ENCODE data around the gene AP3M1.

The AP3M1 gene

DNA sequence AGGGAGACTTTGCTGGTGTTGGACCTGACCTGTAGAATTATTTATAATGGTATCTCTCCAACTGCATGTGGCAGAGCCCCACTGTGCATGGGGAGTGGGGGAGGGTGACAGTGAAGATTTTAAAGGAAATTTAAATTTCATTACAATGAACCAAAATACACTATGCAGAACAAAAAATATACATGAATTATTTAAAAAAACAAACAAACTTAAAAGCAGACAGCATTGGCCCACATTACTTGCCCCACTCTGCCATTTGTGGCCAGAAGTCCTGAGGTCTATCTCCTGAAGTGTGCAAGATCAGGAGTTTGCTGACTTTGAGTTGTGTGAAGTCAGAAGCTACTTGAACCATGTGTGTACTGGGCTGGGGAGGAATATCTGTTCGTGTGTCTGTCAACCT, 40.5 kb downstream of the AP3M1 start:
- DNase-seq = no peak

DNA sequence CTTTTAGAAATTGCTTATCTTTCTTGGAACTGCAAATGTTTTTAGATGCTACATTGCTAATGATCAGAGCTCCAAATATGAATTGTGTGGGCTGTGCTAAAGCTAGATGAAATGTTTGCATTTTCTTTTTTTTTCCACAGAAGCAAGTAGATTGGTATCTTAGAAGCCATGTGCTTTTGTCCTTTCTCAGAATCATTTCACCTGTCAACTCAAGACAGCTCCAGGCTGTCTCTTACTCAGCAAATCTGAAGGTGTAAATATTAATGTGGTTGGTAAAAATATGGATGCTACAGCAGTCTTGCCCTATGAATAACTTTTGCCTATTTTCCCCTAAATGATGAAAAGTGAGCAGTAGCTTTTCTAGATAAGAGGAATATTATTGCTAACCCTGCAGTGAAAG, 41.2 kb downstream of the AP3M1 start:
- DNase-seq = no peak

DNA sequence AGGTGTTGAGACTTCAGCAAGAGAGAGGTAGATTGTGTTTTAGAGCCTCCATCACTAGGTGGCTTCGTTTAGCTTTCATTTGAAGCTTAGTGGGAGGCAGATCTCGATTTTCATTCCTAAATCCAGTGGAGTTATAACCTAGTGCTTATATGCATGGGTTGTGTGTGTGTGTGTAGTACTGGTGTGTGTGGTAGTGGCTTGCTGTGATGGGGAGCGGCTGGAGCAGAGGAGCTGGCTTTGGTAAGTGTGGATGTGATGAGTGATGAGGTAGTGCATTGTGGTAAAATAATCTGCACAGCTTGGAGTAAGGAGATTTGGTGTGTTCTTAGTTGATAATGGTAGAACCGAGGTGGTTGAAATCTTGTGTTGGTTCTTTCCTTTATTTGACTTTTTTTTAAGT, 43.2 kb downstream of the AP3M1 start:
- DNase-seq = no peak

DNA sequence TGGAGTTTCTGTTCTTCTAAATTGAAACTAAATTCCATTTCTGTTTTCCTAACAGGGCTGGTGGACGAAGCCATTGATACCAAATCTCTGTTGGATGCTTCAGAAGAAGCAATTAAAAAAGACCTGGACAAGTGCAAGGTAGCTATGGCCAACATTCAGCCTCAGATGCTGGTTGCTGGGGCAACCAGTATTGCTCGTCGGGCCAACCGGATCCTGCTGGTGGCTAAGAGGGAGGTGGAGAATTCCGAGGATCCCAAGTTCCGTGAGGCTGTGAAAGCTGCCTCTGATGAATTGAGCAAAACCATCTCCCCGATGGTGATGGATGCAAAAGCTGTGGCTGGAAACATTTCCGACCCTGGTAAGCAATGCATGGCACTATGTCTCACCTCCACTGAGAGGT, 45.6 kb downstream of the AP3M1 start:
- DNase-seq = no peak

GRCh38 chr10:74104480-74104879, 46.1 kb downstream of the AP3M1 start:
- no peak for DNase-seq

- DNase-seq = no peak
These were observed 46.9 kb downstream of the AP3M1 start for GRCh38 chr10:74103560-74104258.

DNA sequence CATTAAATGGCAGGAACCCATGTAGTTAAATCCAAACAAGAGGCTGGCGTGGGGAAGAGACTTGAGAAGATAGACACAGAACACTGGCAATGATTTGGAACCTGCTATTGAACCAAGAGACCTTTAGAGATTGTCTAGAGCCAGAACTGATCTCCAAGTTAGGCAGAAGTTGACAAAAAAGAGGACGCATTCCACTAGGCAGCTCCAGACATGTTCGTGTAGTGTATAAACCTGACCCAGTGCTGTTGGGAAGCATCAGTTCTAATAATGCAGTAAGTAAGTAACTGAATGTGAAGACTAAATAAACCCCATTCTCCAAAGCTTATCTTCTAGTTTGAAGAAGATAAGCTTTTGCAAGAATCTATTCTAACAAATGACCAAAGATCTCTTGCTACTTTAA, 50.8 kb downstream of the AP3M1 start:
- no peak for DNase-seq

DNA sequence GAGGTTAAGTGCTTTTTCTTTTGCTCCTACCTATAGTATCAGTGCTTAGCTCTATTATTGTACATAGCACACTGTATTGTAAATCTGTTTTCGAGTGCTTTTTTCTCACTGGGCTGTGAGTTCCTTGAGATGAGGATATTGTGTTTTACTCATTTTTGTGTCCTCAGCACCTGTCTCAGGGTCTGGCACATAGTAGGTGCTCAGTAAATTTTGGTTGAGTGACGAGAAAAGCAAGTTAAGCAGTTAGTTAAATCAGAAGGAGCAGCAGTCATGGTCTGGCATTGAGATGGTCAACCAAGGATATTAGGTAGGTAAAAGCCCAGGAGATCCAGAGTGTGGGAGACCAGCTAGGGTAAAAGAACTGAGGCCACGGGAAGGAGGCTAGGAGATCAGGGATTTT, 51.2 kb downstream of the AP3M1 start:
- DNase-seq = no peak

DNA sequence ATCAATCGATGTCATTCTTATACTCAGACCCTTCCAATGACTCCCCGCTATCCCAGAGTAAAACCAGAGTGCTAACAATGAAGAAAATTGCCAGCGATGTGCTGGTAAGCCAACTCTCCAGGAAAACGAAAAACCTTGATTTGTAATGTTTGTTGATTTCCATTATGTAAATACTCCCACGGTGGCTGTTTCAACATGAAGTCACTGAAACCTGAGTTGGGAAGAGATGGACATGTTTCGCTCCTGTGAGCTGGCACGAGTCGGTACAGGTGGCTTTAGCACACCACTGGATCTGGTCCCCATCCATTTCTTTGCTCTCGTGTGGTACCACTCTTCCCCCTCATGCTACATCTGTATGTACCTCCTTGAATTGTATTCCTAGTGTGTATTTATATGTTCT, 52.9 kb downstream of the AP3M1 start:
- DNase-seq = no peak

GRCh38 chr10:74096777-74097176, 53.9 kb downstream of the AP3M1 start:
- DNase-seq = no peak

DNA sequence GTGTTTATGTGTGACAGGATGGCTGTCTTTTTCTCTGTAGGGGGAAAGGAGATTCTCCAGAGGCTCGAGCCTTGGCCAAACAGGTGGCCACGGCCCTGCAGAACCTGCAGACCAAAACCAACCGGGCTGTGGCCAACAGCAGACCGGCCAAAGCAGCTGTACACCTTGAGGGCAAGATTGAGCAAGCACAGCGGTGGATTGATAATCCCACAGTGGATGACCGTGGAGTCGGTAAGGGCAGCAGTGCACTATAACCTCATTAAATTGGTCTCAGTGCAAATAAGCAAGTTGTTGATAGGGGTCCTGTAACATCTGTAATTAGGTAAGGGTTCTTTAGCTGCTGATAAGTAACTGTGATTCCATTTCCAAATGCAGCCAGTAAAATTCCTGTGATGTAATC, 56.4 kb downstream of the AP3M1 start:
- no peak for DNase-seq

DNA sequence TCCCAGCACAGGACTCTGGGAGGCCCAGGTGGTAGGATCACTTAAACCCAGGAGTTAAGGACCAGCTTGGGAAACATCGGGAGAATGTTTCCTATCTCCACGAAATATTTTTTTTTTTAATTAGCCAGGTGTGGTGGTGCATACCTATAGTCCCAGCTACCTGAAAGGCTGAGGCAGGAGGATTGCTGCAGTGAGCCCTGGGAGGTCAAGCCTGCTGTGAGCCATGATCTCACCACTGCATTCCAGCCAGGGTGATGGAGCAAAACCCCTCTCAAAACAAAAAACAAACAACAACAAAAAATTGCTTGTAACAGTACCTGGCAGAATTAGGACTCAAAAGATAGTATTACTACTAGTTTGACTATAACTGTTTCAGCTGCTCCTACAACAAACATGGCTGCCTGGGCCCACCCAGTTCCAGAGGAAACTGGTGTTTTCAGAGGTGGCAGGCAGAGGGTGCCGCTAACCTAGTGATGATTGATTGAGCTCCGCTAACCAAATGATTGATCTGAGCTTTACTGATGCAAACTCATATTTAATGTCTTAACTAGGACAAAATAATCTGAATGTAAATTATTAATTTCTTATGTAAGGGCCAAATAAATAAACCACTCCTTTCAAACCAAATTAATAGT, 57.0 kb downstream of the AP3M1 start:
- no peak for DNase-seq

DNA sequence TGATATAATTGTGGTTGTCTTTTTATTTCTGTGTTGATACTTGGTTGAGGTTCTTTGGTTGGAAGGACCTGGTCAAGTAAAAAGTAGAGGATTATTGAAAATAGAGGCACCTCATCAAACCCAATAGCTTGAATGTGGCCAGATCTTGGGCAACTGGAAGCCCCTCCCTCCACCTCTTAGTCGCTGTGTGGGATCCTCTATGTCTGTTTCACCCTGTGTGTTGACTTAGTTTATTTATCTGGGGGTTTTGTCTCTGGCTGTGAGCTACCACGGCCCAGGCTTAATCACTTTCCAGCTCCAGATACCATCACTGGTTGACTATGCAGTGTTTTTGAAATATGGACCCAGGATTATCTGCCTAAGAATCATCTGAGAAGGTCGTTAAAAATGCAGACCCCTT, 58.3 kb downstream of the AP3M1 start:
- DNase-seq = no peak

- DNase-seq = no peak
These were observed 61.9 kb downstream of the AP3M1 start for GRCh38 chr10:74088722-74089121.

GRCh38 chr10:74086317-74086716, 64.3 kb downstream of the AP3M1 start:
- DNase-seq = no peak

DNA sequence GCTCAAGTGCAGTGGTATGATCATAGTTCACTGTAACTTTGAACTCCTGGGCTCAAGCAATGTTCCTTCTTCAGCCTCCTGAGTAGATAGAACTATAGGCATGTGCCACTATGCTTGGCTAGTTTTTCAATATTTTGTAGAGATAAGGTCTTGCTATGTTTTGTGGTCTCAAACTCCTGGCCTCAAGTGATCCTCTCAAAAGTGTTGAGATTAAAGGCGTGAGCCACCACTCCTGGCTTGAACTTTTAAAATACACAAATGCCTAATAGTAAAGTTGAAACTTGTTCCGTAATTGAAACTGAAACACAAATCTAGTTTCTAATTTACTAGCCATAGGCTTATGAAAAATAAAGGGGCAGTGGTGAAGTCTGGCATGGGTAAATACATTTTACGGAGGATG, 65.7 kb downstream of the AP3M1 start:
- no peak for DNase-seq

- no peak for DNase-seq
These were observed 67.3 kb downstream of the AP3M1 start for GRCh38 chr10:74083304-74083703.

GRCh38 chr10:74081941-74082718, 68.5 kb downstream of the AP3M1 start:
- no peak for DNase-seq

- DNase-seq = peak; percentile 8 to 23
These were observed 69.3 kb downstream of the AP3M1 start for GRCh38 chr10:74081192-74081803.

DNA sequence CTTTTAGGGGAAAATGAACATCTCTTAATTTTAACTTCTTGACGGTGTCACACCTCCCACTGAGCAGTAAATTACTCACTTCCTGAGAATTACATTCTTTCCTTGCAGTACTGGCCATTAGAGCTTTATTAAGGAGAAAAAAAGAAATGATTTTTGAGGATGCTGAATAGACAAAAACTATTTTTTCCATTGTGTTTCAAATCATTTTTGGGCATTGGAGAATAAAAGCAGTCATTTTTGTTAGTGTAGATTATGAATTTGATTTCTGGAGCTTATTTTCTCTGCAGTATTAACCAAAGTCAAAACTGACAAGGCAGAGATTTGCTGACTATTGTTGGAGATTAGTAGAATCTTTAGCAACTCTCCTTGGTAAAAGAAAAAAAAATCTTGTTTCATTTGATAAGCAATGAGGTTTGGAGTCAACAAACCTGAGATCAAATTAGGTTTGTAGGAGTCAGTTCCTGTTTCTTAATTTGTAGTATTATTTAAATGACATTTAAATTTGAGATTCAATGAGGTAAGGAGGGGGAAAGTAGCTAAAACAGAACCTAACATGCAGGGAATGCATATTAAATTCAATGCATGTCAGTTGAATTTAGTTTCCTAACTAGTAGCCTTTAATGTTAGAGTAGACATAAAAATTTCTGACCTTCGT, 70.6 kb downstream of the AP3M1 start:
- DNase-seq = no peak

DNA sequence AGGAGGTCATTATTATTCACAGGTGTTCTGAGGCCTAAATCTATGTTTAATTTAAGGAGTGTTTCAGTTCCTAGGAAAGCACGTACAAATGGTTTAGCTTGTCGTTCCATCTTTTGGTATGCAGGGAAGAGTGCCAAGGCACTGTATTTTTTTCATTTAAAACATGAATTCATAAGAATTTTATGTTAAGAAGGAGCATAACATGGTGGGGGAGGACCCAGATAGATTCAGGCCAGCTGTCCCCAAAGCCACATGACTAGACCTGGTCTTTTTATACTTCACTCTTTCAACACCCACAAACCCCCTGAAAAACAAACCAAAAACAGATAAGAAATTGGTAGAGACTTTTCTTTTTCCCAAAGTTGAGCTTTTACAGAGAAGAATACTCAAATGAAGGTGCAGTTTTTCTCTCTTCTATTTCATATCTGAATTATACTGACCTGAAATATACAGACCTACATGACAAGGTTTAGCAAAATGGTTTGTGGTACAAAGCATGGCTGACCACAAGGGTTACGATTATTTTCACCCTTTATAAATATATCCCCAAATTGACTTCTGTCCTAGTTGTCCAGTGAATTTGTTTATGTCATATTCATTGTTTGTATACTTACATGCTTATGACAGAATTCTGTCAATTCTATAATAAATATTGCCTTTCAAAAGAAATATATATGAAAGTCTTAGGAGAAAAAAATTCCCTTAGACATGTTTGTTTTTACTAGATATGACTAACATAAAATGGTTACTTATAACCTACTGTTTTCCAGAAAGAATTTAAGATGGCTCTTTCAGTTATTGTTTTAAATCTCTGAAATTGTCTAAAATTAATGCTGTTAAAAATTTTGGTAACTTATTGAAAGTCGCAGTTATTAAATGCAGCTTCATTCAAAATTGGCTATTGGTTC, 71.3 kb downstream of the AP3M1 start:
- DNase-seq = no peak

DNA sequence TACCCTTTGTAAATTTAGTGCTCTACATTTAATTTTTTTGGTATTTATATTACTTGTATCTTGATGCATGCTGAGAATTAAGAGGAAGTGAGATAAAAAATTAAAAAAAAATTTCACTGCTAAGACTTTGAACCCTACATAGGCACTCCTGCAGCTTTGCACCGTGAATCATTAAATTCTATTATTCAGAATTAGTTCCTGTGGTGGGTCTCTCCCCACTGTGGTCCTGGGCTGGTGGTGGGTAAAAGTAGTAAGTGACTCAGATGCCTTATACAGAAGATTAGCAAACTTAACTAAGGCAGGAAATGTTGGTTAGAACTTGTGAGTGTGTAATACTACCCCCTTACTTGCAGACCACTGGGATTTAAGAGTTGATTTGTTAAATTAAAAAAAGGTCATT, 72.6 kb downstream of the AP3M1 start:
- DNase-seq = peak; percentile 15 to 31
